GM18526 (cell line): ENCODE data around the gene RACGAP1.

Experiments used
- POLR2A ChIP-seq: IDR thresholded peaks from 3 replicates; pipeline ENCODE4 v1.6.1; 2011; ENCODE audit not compliant: insufficient read length; ENCODE audit errors: extremely low read depth

Gene RACGAP1

GRCh38 chr12:49941556-49942511 lies 83.5 kb downstream of the RACGAP1 start:
- TF ChIP-seq POLR2A, result no peak

GRCh38 chr12:49939707-49940106 lies 85.6 kb downstream of the RACGAP1 start:
- TF ChIP-seq POLR2A, result no peak

- no peak for TF ChIP-seq POLR2A
Observed at GRCh38 chr12:49939307-49939706, 86.0 kb downstream of the RACGAP1 start.
